H9 (cell line): ENCODE results near the gene BUD13. TPM values are rescaled to one million over a fixed set of nuclear protein-coding genes. Genes with fewer than 3 reads are reported as not detected.

Experiments
- DNase-seq: peaks from one replicate; pipeline ENCODE4 v3.0.0-alpha.2; 2017
- H2AFZ ChIP-seq: one replicate; pipeline ENCODE4 v1.6.1; 2013; ENCODE audit warnings: mild to moderate bottlenecking, low read length, control low read depth, moderate library complexity
- H2AK5ac ChIP-seq: 2 replicates; pipeline ENCODE4 v1.6.1; 2013; ENCODE audit warnings: low read length, control low read depth, mixed read lengths; ENCODE audit not compliant: insufficient read length
- H2BK120ac ChIP-seq: one replicate; pipeline ENCODE4 v1.6.1; 2013; ENCODE audit warnings: low read depth, mild to moderate bottlenecking, low read length, control low read depth, inconsistent platforms; ENCODE audit not compliant: poor library complexity, severe bottlenecking
- H2BK12ac ChIP-seq: 2 replicates; pipeline ENCODE4 v1.6.1; 2013; ENCODE audit warnings: low read length, control low read depth, mixed read lengths, low read depth; ENCODE audit not compliant: insufficient read length
- H2BK15ac ChIP-seq: 2 replicates; pipeline ENCODE4 v1.6.1; 2013; ENCODE audit warnings: low read depth, low read length, control low read depth
- H2BK20ac ChIP-seq: one replicate; pipeline ENCODE4 v1.6.1; 2013; ENCODE audit warnings: low read depth, mild to moderate bottlenecking, low read length, control low read depth, inconsistent platforms; ENCODE audit not compliant: poor library complexity, severe bottlenecking
- H2BK5ac ChIP-seq: 2 replicates; pipeline ENCODE4 v1.6.1; 2013; ENCODE audit warnings: low read length, control low read depth, mixed read lengths; ENCODE audit not compliant: insufficient read length
- H3K14ac ChIP-seq: 2 replicates; pipeline ENCODE4 v1.6.1; 2013; ENCODE audit warnings: low read length, control low read depth; ENCODE audit not compliant: insufficient read depth
- H3K18ac ChIP-seq: 2 replicates; pipeline ENCODE4 v1.6.1; 2013; ENCODE audit warnings: low read depth, mild to moderate bottlenecking, mixed read lengths, low read length, control low read depth; ENCODE audit not compliant: insufficient read length
- H3K23ac ChIP-seq: 2 replicates; pipeline ENCODE4 v1.6.1; 2013; ENCODE audit warnings: low read length, control low read depth, mixed read lengths, low read depth; ENCODE audit not compliant: insufficient read length
- H3K23me2 ChIP-seq: 2 replicates; pipeline ENCODE4 v1.6.1; 2013; ENCODE audit warnings: low read depth, mild to moderate bottlenecking, mixed read lengths, low read length, control low read depth; ENCODE audit not compliant: insufficient read length, poor library complexity, severe bottlenecking
- H3K27ac ChIP-seq: 2 replicates; pipeline ENCODE4 v1.5.1; 2013; ENCODE audit warnings: low read length, control low read depth, mixed read lengths, low read depth; ENCODE audit not compliant: insufficient read length
- H3K27me3 ChIP-seq: 2 replicates; pipeline ENCODE4 v1.6.1; 2013; ENCODE audit warnings: low read length, control low read depth, inconsistent platforms; ENCODE audit not compliant: insufficient read depth
- H3K4ac ChIP-seq: 2 replicates; pipeline ENCODE4 v1.6.1; 2013; ENCODE audit warnings: low read depth, mild to moderate bottlenecking, control low read depth, inconsistent platforms, low read length, moderate library complexity
- H3K4me1 ChIP-seq: 2 replicates; pipeline ENCODE4 v1.6.1; 2013; ENCODE audit warnings: low read length, control low read depth, inconsistent platforms; ENCODE audit not compliant: insufficient read depth
- H3K4me2 ChIP-seq: 2 replicates; pipeline ENCODE4 v1.6.1; 2013; ENCODE audit warnings: low read length, control low read depth, mixed read lengths; ENCODE audit not compliant: insufficient read length, insufficient read depth
- H3K56ac ChIP-seq: 2 replicates; pipeline ENCODE4 v1.6.1; 2013; ENCODE audit warnings: low read depth, mild to moderate bottlenecking, mixed read lengths, low read length, control low read depth; ENCODE audit not compliant: insufficient read length
- H3K79me1 ChIP-seq: 2 replicates; pipeline ENCODE4 v1.6.1; 2013; ENCODE audit warnings: low read depth, mild to moderate bottlenecking, moderate library complexity, low read length, control low read depth, inconsistent platforms; ENCODE audit not compliant: insufficient read depth, poor library complexity, severe bottlenecking
- H3K79me2 ChIP-seq: 2 replicates; pipeline ENCODE4 v1.6.1; 2013; ENCODE audit warnings: low read length, control low read depth, inconsistent platforms; ENCODE audit not compliant: insufficient read depth
- H3K9ac ChIP-seq: 2 replicates; pipeline ENCODE4 v1.6.1; 2013; ENCODE audit warnings: low read length, control low read depth, mixed read lengths; ENCODE audit not compliant: insufficient read length; ENCODE audit errors: extremely low read depth
- H3K9me3 ChIP-seq: one replicate; pipeline ENCODE4 v1.6.1; 2013; ENCODE audit warnings: low read depth, low read length, inconsistent platforms; ENCODE audit not compliant: control insufficient read depth
- H3T11ph ChIP-seq: one replicate; pipeline ENCODE4 v1.6.1; 2013; ENCODE audit warnings: mild to moderate bottlenecking, low read length, control low read depth, inconsistent platforms
- H4K20me1 ChIP-seq: one replicate; pipeline ENCODE4 v1.6.1; 2013; ENCODE audit not compliant: control insufficient read depth, insufficient read length, insufficient read depth
- H4K5ac ChIP-seq: 2 replicates; pipeline ENCODE4 v1.6.1; 2013; ENCODE audit warnings: low read depth, mild to moderate bottlenecking, mixed read lengths, low read length, control low read depth; ENCODE audit not compliant: insufficient read length
- H4K8ac ChIP-seq: replicated peaks from 2 replicates; pipeline ENCODE4 v1.6.1; 2013; ENCODE audit warnings: low read length, control low read depth, mixed read lengths, low read depth; ENCODE audit not compliant: insufficient read length
- H4K91ac ChIP-seq: 2 replicates; pipeline ENCODE4 v1.6.1; 2013; ENCODE audit warnings: low read depth, mild to moderate bottlenecking, moderate library complexity, mixed read lengths, low read length, control low read depth; ENCODE audit not compliant: insufficient read length
- H3K27ac Mint-ChIP-seq, 3 experiments: 2 replicates in 2 of 3; 3 replicates in 1 of 3; pipeline ENCODE4 v1.8.0; 2020 to 2021; ENCODE audit warnings: mixed read lengths in 3 of 3, mild to moderate bottlenecking in 1 of 3, moderate library complexity in 1 of 3
- H3K27me3 Mint-ChIP-seq: 2 replicates; pipeline ENCODE4 v1.8.0; 2021; ENCODE audit warnings: low read depth, mild to moderate bottlenecking, moderate library complexity, mixed read lengths
- H3K36me3 Mint-ChIP-seq, 3 experiments: 2 replicates in 2 of 3; 3 replicates in 1 of 3; pipeline ENCODE4 v1.8.0; 2020 to 2021; ENCODE audit warnings: low read depth in 3 of 3, mixed read lengths in 3 of 3; ENCODE audit not compliant: insufficient read depth in 1 of 3
- H3K4me1 Mint-ChIP-seq, 2 experiments: 2 replicates each; pipeline ENCODE4 v1.8.0; 2020; ENCODE audit warnings: mixed read lengths in 2 of 2
- H3K4me3 Mint-ChIP-seq, 2 experiments: 2 replicates in 1 of 2; 3 replicates in 1 of 2; pipeline ENCODE4 v1.8.0; 2020 to 2021; ENCODE audit warnings: mild to moderate bottlenecking in 2 of 2, mixed read lengths in 2 of 2, moderate library complexity in 1 of 2
- H3K9me3 Mint-ChIP-seq, 2 experiments: 2 replicates in 1 of 2; 3 replicates in 1 of 2; pipeline ENCODE4 v1.8.0; 2020; ENCODE audit warnings: mild to moderate bottlenecking in 2 of 2, mixed read lengths in 2 of 2, moderate library complexity in 1 of 2
- CTCF ChIP-seq: fragments of 200-600 bp; sonication (generic); conservative IDR thresholded peaks from 3 replicates; pipeline ENCODE4 v1.8.0; 2021; ENCODE audit warnings: antibody characterized with exemption, mild to moderate bottlenecking
- WGBS: extraction: QIAGEN DNeasy Blood & Tissue Kit; methylation state at CpG from one replicate; pipeline ENCODE4 v1.1.7; 2013; ENCODE audit warnings: missing lambda C conversion rate, low lambda C conversion rate, mixed read lengths; ENCODE audit not compliant: insufficient read length; ENCODE audit errors: extremely low coverage; 5-methylcytosine and 5-hydroxymethylcytosine counted together
- total RNA-seq: library from RNA; stranded (reverse); gene quantifications from 2 replicates; pipeline ENCODE4 v1.2.1, GENCODE V29; 2021

Gene BUD13
- total RNA-seq, 1 experiment from 2014 or later = 30.0 TPM

GRCh38 chr11:116813170-116813569 is 40.4 kb upstream of the BUD13 start:
- Histone ChIP-seq H3K56ac (no peak overlapping the region), H4K8ac (no peak overlapping the region), H2AFZ (no peak overlapping the region), H3K27ac (no peak overlapping the region), H3K27me3 (no peaks in the 10 kb centered on the region), H3T11ph (no peak overlapping the region), H3K4ac (no peak overlapping the region), H3K18ac (no peak overlapping the region), H3K79me1 (no peaks in the 10 kb centered on the region), H3K4me1 (no peaks in the 10 kb centered on the region), H3K23me2 (peaks cover 4% of the 10 kb centered on the region), H3K9me3 (no peaks in the 10 kb centered on the region), H4K5ac (no peak overlapping the region), H2BK12ac (no peak overlapping the region), H4K91ac (no peak overlapping the region), H3K9ac (no peak overlapping the region), H2BK20ac (no peak overlapping the region), H2BK5ac (no peak overlapping the region), H3K14ac (no peak overlapping the region), H2AK5ac (no peak overlapping the region), H2BK120ac (no peak overlapping the region), H3K23ac (no peak overlapping the region), H2BK15ac (no peak overlapping the region), H3K79me2 (no peaks in the 10 kb centered on the region), H3K4me2 (no peak overlapping the region), H4K20me1 (no peaks in the 10 kb centered on the region)
- no CpG with 5 or more reads among the region's 1 CpG for WGBS
- H3K27ac Mint-ChIP-seq = no peak overlapping the region
- no peaks in the 10 kb centered on the region for H3K9me3 Mint-ChIP-seq
- H3K36me3 Mint-ChIP-seq = no peaks in the 10 kb centered on the region
- no peak for DNase-seq
- no peak overlapping the region for H3K4me3 Mint-ChIP-seq
- peaks cover 12% of the 10 kb centered on the region for H3K27me3 Mint-ChIP-seq
- TF ChIP-seq CTCF = no peak
- H3K4me1 Mint-ChIP-seq = no peaks in the 10 kb centered on the region
